BLaER1 (cell line): ENCODE results near the gene RBMS1.

Source experiments
- H3K27ac ChIP-seq: shearing (Covaris generic); formaldehyde crosslinking; 2 replicates; pipeline ENCODE4 v1.8.1; 2022
- H3K27me3 ChIP-seq: shearing (Covaris generic); formaldehyde crosslinking; 2 replicates; pipeline ENCODE4 v1.8.1; 2022
- H3K36me3 ChIP-seq: shearing (Covaris generic); formaldehyde crosslinking; 2 replicates; pipeline ENCODE4 v1.8.1; 2022
- H3K4me1 ChIP-seq: shearing (Covaris generic); formaldehyde crosslinking; 2 replicates; pipeline ENCODE4 v1.8.1; 2022
- H3K4me2 ChIP-seq: shearing (Covaris generic); formaldehyde crosslinking; 2 replicates; pipeline ENCODE4 v1.8.1; 2022
- H3K4me3 ChIP-seq: shearing (Covaris generic); formaldehyde crosslinking; 2 replicates; pipeline ENCODE4 v1.8.1; 2022
- H3K9ac ChIP-seq: shearing (Covaris generic); formaldehyde crosslinking; 2 replicates; pipeline ENCODE4 v1.8.1; 2022
- H3K9me3 ChIP-seq: shearing (Covaris generic); formaldehyde crosslinking; 2 replicates; pipeline ENCODE4 v1.8.1; 2022
- H4K20me1 ChIP-seq: shearing (Covaris generic); formaldehyde crosslinking; 2 replicates; pipeline ENCODE4 v1.8.1; 2022
- Cebpa-rat ChIP-seq: shearing (Covaris generic); IDR thresholded peaks from 2 replicates; pipeline ENCODE4 v1.8.1; 2022

The RBMS1 gene

DNA sequence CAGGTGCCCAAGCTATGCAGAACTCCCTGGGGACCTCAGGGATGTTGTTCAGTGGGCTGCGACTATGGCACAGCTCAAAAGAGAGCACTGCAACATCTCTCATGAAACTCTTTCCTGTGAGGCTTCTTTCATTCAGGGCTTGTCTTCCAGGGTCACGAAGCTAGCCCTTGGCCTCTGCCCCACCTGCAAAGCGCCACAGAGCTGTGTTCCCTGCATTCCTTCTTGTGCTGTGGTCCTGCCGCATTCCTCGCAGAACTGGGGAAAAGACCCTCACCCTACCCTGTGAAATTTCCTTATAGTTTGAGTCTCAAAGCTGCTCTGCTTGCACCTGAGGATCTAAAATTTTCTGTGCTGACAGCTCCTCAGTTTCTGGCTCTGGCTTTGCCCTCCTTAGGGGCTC, 267.2 kb downstream of the RBMS1 start:
- H3K27ac ChIP-seq, result no peak overlapping the region
- H3K9me3 ChIP-seq, result no peaks in the 10 kb centered on the region
- no peaks in the 10 kb centered on the region for H3K36me3 ChIP-seq
- no peak for TF ChIP-seq Cebpa-rat
- no peaks in the 10 kb centered on the region for H3K27me3 ChIP-seq
- peaks cover 6% of the 10 kb centered on the region; the same call in 1 of the 2 replicates for H3K4me1 ChIP-seq
- no peak overlapping the region for H3K4me3 ChIP-seq
- H3K4me2 ChIP-seq, result no peak overlapping the region; the same call in 1 of the 2 replicates
- no peaks in the 10 kb centered on the region for H4K20me1 ChIP-seq
- no peak overlapping the region for H3K9ac ChIP-seq

DNA sequence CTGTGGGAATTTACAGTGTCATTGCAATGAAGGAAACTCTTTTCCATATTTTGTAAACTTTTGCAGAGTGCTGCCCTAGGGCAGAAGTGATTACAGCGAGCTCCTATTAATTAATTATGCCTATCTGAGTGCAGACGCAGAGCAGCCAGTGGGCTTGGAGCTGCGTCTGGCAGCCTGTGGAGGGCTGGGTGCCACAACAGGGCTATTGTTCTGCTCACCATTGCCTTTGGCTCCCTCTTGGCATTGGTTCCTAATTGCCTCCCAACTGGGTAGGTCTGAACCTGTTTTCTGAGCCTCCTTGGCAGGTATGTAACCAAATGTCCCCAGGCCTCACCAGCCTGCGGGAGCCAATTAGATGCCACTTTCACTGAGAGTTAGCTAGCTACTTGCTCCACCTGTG, 267.9 kb downstream of the RBMS1 start:
- no peak overlapping the region for H3K4me2 ChIP-seq
- no peaks in the 10 kb centered on the region for H3K36me3 ChIP-seq
- H3K4me3 ChIP-seq, result no peak overlapping the region
- H3K4me1 ChIP-seq, result peaks cover 6% of the 10 kb centered on the region; the same call in 1 of the 2 replicates
- no peak overlapping the region for H3K9ac ChIP-seq
- no peak for TF ChIP-seq Cebpa-rat
- no peaks in the 10 kb centered on the region for H4K20me1 ChIP-seq
- no peak overlapping the region for H3K27ac ChIP-seq
- H3K9me3 ChIP-seq, result no peaks in the 10 kb centered on the region
- H3K27me3 ChIP-seq, result no peaks in the 10 kb centered on the region

DNA sequence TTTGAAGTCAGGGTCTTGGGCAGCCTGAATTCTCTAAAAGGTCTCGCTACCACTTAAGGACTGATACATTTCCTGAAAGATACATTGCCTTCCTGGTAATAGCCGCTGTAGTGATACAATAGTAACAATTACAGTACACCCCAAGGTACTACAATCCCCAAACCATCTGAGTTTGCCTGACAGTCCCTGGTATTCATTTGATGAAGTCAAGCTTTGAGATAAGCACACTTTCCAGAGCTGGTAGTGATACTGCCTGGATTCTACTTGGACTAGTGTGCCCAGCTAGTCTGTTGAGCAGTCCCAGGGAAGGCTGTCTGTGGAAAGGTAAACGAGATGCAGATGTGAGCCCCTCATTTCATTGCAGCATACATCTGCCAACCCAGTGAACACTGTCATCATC, 269.1 kb downstream of the RBMS1 start:
- Histone ChIP-seq H4K20me1 (no peaks in the 10 kb centered on the region), H3K27ac (no peak overlapping the region), H3K4me3 (no peak overlapping the region), H3K36me3 (no peaks in the 10 kb centered on the region), H3K9ac (no peak overlapping the region), H3K27me3 (no peaks in the 10 kb centered on the region), H3K4me2 (no peak overlapping the region), H3K4me1 (peaks cover 6% of the 10 kb centered on the region; the same call in 1 of the 2 replicates), H3K9me3 (no peaks in the 10 kb centered on the region)
- TF ChIP-seq Cebpa-rat, result no peak

DNA sequence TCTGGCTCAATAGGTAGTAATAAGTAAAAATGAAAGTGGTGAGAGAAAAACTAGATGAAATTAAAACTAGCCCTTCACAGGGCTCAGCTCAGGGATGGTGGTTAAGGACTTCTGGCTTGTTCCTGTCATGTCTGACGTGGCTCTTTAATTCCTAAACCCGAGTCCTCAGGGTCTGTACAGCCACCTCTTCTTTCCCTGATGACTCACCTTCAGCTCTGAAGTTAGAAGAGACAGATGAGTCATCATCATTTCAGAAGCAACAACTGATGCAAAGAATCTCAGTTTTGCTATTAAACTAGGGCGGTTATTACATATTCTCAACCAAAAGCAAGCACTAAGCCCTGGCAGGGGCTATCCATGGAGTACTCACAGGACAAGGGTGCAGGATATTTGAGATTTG, 269.5 kb downstream of the RBMS1 start:
- Histone ChIP-seq H3K4me3 (no peak overlapping the region), H3K27me3 (no peaks in the 10 kb centered on the region), H3K36me3 (no peaks in the 10 kb centered on the region), H3K4me2 (no peak overlapping the region), H4K20me1 (no peaks in the 10 kb centered on the region), H3K4me1 (peaks cover 6% of the 10 kb centered on the region; the same call in 1 of the 2 replicates), H3K9ac (no peak overlapping the region), H3K27ac (no peak overlapping the region), H3K9me3 (no peaks in the 10 kb centered on the region)
- no peak for TF ChIP-seq Cebpa-rat

DNA sequence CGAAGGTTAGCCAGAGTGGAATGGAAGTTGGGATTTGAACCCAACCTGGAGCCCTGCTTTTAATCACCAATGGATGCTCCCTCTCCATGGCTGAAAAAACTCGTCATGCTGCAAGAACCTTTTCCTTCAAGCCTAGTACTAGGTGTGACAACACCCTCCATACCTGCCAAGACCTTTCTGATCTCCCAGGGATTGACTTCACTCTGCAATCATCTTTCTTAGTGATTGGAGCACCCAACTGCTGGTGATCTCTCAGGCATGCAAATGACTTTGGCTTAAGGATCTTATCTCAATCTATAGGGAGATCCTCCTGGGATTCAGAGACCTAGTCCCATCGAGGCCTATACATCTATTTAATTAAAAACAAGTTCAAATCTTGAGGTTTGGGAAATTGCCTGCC, 270.0 kb downstream of the RBMS1 start:
- H3K9me3 ChIP-seq, result no peaks in the 10 kb centered on the region
- peaks cover 6% of the 10 kb centered on the region; the same call in 1 of the 2 replicates for H3K4me1 ChIP-seq
- no peak for TF ChIP-seq Cebpa-rat
- H3K36me3 ChIP-seq, result no peaks in the 10 kb centered on the region
- no peaks in the 10 kb centered on the region for H3K27me3 ChIP-seq
- H4K20me1 ChIP-seq, result no peaks in the 10 kb centered on the region
- no peak overlapping the region for H3K27ac ChIP-seq
- H3K4me2 ChIP-seq, result no peak overlapping the region
- H3K9ac ChIP-seq, result no peak overlapping the region
- H3K4me3 ChIP-seq, result no peak overlapping the region

DNA sequence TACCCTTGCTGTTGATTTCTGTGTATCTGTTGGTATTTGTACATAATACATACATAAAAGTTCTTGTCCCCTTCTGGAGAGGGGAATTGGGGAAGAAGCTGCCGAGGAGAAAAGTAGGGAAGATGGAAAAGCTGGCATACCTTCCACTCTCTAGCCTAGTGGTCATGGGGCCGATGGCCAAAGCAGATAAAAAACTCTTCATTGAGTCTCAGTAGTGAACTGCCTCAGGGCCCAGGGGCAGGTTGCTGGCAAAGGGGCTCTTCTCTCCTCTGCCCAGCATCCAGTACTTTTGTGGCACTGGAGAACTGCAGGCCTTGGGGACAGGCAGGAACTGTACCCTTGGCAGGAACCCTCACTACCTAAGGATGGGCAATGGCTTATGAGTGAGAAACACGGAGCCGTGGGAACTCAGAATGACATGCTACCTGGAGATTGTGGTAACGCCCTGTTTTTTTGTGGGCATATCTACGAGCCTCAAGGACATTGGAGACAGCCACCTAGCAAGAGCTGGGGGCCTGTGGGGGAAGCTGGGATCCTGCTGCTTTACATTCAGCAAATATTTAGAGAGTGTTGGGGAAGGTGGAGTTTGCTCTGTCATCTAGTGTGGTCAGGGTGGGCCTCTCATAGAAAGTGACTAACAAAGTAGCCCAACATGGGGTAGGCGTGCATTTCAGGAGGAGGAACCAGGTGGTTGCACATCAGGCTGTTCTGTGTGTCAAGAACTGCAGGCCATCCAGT, 270.9 kb downstream of the RBMS1 start:
- H3K9ac ChIP-seq, result no peak overlapping the region
- no peak overlapping the region for H3K4me3 ChIP-seq
- no peak for TF ChIP-seq Cebpa-rat
- H3K27ac ChIP-seq, result no peak overlapping the region
- no peak overlapping the region for H3K4me2 ChIP-seq
- no peaks in the 10 kb centered on the region for H3K9me3 ChIP-seq
- no peaks in the 10 kb centered on the region for H3K27me3 ChIP-seq
- no peaks in the 10 kb centered on the region for H4K20me1 ChIP-seq
- no peaks in the 10 kb centered on the region for H3K36me3 ChIP-seq
- peaks cover 6% of the 10 kb centered on the region; the same call in 1 of the 2 replicates for H3K4me1 ChIP-seq
